Vein endothelial cell (primary cell): ENCODE measurements around the gene ATG13. TPM values are rescaled to one million over a fixed set of nuclear protein-coding genes. Genes with fewer than 3 reads are reported as not detected.

Experiments used
- total RNA-seq: library from RNA; depleted of rRNA; stranded (reverse); fragments of >200 nt; gene quantifications from 2 replicates; pipeline ENCODE4 v1.2.3, GENCODE V29; 2012

ATG13 gene
- 47.1 and 50.6 TPM in 2 replicates for total RNA-seq

GRCh38 chr11:46617134-46617971, at the start of gene ATG13, which contains the start of gene HARBI1:
Gene ATG13, plus strand, starts transcription at chr11:46617553. Its CDS starts 26,739 bp downstream, at chr11:46644292.
Gene HARBI1, minus strand, starts transcription at chr11:46617227. Its CDS starts 990 bp downstream, at chr11:46616237.

GRCh38 chr11:46593550-46594373, 23.6 kb upstream of the ATG13 start, which contains the start of gene AMBRA1:
Gene AMBRA1, minus strand, starts transcription at chr11:46594023. Its CDS starts 45,643 bp downstream, at chr11:46548380.

GRCh38 chr11:46700241-46701077, 83.1 kb downstream of the ATG13 start, which contains the start of the genes ARHGAP1 and ZNF408:
Gene ARHGAP1, minus strand, starts transcription at chr11:46700619. Its CDS starts 4,512 bp downstream, at chr11:46696107.
Gene ZNF408, plus strand, starts transcription at chr11:46701031. Its CDS starts 17 bp downstream, at chr11:46701048.

GRCh38 chr11:46719048-46719542, 101.7 kb downstream of the ATG13 start, which contains the start of gene F2:
Gene F2, plus strand, starts transcription at chr11:46719213. Its CDS starts 23 bp downstream, at chr11:46719236.

Other genes starting within 250 kb of the ATG13 start
- 57.8 and 84.6 TPM in 2 replicates for gene MDK, start 235.9 kb upstream of the ATG13 start, total RNA-seq
- gene CHRM4, start 225.8 kb upstream of the ATG13 start, total RNA-seq: not detected in 2 replicates
- gene AMBRA1, start 23.5 kb upstream of the ATG13 start, total RNA-seq: 27.5 and 31.7 TPM in 2 replicates
- gene HARBI1, start 326 bp upstream of the ATG13 start, total RNA-seq: 4.2 and 5.3 TPM in 2 replicates
- gene ARHGAP1, start 83.1 kb downstream of the ATG13 start, total RNA-seq: 36.3 and 40.6 TPM in 2 replicates
- 11.9 and 17.0 TPM in 2 replicates for gene ZNF408, start 83.5 kb downstream of the ATG13 start, total RNA-seq
- gene F2, start 101.7 kb downstream of the ATG13 start, total RNA-seq: not detected in 2 replicates
- 61.4 and 72.6 TPM in 2 replicates for gene CKAP5, start 228.7 kb downstream of the ATG13 start, total RNA-seq